Endothelial cell of umbilical vein (primary cell): ENCODE measurements around the gene TMTC1. TPM values are rescaled to one million over a fixed set of nuclear protein-coding genes. Genes with fewer than 3 reads are reported as not detected.

ENCODE experiments used
- BruUV-seq: library from RNA; stranded (reverse); fragments of 400-500 nt; replicated peaks from 2 replicates; lab custom pipeline; 2021; lab: Mats Ljungman, UMichigan
- CTCF ChIA-PET: fragments of 300-600, 350-600 bp; sonication (Branson Sonifier 250); formaldehyde crosslinking; loops from one replicate; lab custom pipeline; 2021; ENCODE audit warnings: antibody characterized with exemption, inconsistent platforms; lab: Charles Lee
- POLR2A ChIA-PET: fragments of 300-600, 350-600 bp; sonication (Branson Sonifier 250); formaldehyde crosslinking; loops from one replicate; lab custom pipeline; 2021; ENCODE audit warnings: antibody characterized with exemption, inconsistent platforms; lab: Charles Lee
- DNase-seq: peaks from one replicate; pipeline ENCODE4 v3.0.0-alpha.2; 2011; ENCODE audit warnings: low read depth, low spot score
- FAIRE-seq: peaks from 2 replicates; lab custom pipeline; 2011; peaks lifted over from hg19 to GRCh38; lab: Jason Lieb, UNC
- H2AFZ ChIP-seq: 2 replicates; pipeline ENCODE4 v1.6.0; 2012; ENCODE audit warnings: low read depth, low read length, control low read depth, inconsistent platforms
- H3K27ac ChIP-seq: 2 replicates; pipeline ENCODE4 v1.5.1; 2011; ENCODE audit warnings: low read depth, mild to moderate bottlenecking, control low read depth, low read length, moderate library complexity; ENCODE audit not compliant: insufficient read depth
- H3K27me3 ChIP-seq, 2 experiments: 2 replicates each; pipeline versions ENCODE4 v1.6.0 to v1.6.1; 2011; ENCODE audit warnings: low read length in 2 of 2, mixed read lengths in 1 of 2; ENCODE audit not compliant: control insufficient read depth in 2 of 2, insufficient read depth in 2 of 2
- H3K36me3 ChIP-seq, 2 experiments: 2 replicates in 1 of 2; 3 replicates in 1 of 2; pipeline ENCODE4 v1.5.1; 2011; ENCODE audit warnings: low read length in 2 of 2, mild to moderate bottlenecking in 1 of 2, moderate library complexity in 1 of 2; ENCODE audit not compliant: control insufficient read depth in 2 of 2, insufficient read depth in 2 of 2; ENCODE audit errors: extremely low read depth in 1 of 2
- H3K4me1 ChIP-seq: 3 replicates; pipeline ENCODE4 v1.5.1; 2011; ENCODE audit warnings: mild to moderate bottlenecking, low read length; ENCODE audit not compliant: control insufficient read depth, insufficient read depth; ENCODE audit errors: extremely low read depth
- H3K4me2 ChIP-seq: 2 replicates; pipeline ENCODE4 v1.6.1; 2011; ENCODE audit warnings: low read length, control low read depth, mixed read lengths; ENCODE audit not compliant: insufficient read depth
- H3K4me3 ChIP-seq, 3 experiments: fragments of 200-600 bp in 1 of 3; sonication (generic), shearing (Covaris generic) in 1 of 3; replicated peaks in 1 of 3; 2 replicates each; pipeline ENCODE4 v1.5.1; 2011 to 2016; ENCODE audit warnings: control low read depth in 3 of 3, low read length in 3 of 3, mild to moderate bottlenecking in 2 of 3, inconsistent platforms in 1 of 3, low read depth in 1 of 3, moderate library complexity in 1 of 3; ENCODE audit not compliant: insufficient read depth in 1 of 3
- H3K79me2 ChIP-seq: 2 replicates; pipeline ENCODE4 v1.6.0; 2012; ENCODE audit warnings: low read length, inconsistent platforms; ENCODE audit not compliant: control insufficient read depth, insufficient read depth
- H3K9ac ChIP-seq: replicated peaks from 2 replicates; pipeline ENCODE3; 2011; ENCODE audit warnings: low read length, control low read depth; ENCODE audit not compliant: insufficient read depth; ENCODE audit errors: extremely low read depth
- H3K9me1 ChIP-seq: replicated peaks from 3 replicates; pipeline ENCODE4 v1.6.0; 2011; ENCODE audit warnings: mild to moderate bottlenecking, low read length; ENCODE audit not compliant: control insufficient read depth, insufficient read depth; ENCODE audit errors: extremely low read depth
- H3K9me3 ChIP-seq: replicated peaks from 2 replicates; pipeline ENCODE4 v1.5.1; 2012; ENCODE audit warnings: low read length, inconsistent platforms; ENCODE audit not compliant: control insufficient read depth, insufficient read depth
- H4K20me1 ChIP-seq: replicated peaks from 2 replicates; pipeline ENCODE3; 2011; ENCODE audit warnings: mild to moderate bottlenecking, low read length; ENCODE audit not compliant: control insufficient read depth, insufficient read depth; ENCODE audit errors: extremely low read depth
- CTCF ChIP-seq, 2 donors: IDR thresholded peaks; 1 replicate in 1 of 2; 2 replicates in 1 of 2; pipeline ENCODE4 v1.5.1; 2011; ENCODE audit warnings: low read length in 2 of 2, mild to moderate bottlenecking in 2 of 2, moderate library complexity in 2 of 2, control low read depth in 1 of 2, inconsistent platforms in 1 of 2, low read depth in 1 of 2; ENCODE audit not compliant: insufficient read depth in 1 of 2; ENCODE audit errors: extremely low read depth in 1 of 2
- EZH2 ChIP-seq: IDR thresholded peaks from 2 replicates; pipeline ENCODE4 v1.6.1; 2012; ENCODE audit warnings: borderline replicate concordance, low read depth, mild to moderate bottlenecking, moderate library complexity, low read length, inconsistent platforms; ENCODE audit not compliant: severe bottlenecking
- FOS ChIP-seq: IDR thresholded peaks from 2 replicates; pipeline ENCODE4 v1.6.1; 2011; ENCODE audit warnings: mild to moderate bottlenecking, low read length, moderate library complexity, borderline replicate concordance; ENCODE audit not compliant: insufficient read depth
- GATA2 ChIP-seq: IDR thresholded peaks from 2 replicates; pipeline ENCODE4 v1.7.0; 2011; ENCODE audit warnings: low read depth, mild to moderate bottlenecking, moderate library complexity, mixed read lengths, low read length; ENCODE audit not compliant: insufficient read length, insufficient read depth
- JUN ChIP-seq: IDR thresholded peaks from 2 replicates; pipeline ENCODE4 v1.6.1; 2011; ENCODE audit warnings: borderline replicate concordance, low read depth; ENCODE audit not compliant: insufficient read length, insufficient read depth
- MAX ChIP-seq: IDR thresholded peaks from 2 replicates; pipeline ENCODE4 v1.6.1; 2011; ENCODE audit not compliant: insufficient read depth, insufficient read length
- MYC ChIP-seq: IDR thresholded peaks from one replicate; pipeline ENCODE4 v1.6.1; 2011; ENCODE audit warnings: mild to moderate bottlenecking, low read depth, low read length
- POLR2A ChIP-seq: IDR thresholded peaks from 2 replicates; pipeline ENCODE4 v1.6.1; 2012; ENCODE audit warnings: low read depth, mild to moderate bottlenecking, control low read depth, low read length
- POLR2AphosphoS5 ChIP-seq: IDR thresholded peaks from 2 replicates; pipeline ENCODE4 v1.6.1; 2012; ENCODE audit warnings: low read depth, mild to moderate bottlenecking, control low read depth, low read length, moderate library complexity; ENCODE audit not compliant: insufficient read depth
- dilution Hi-C: fragments of 300-500 bp; cut with MboI; formaldehyde crosslinking; loops from one replicate; pipeline ENCODE4 v1.15.0; 2019; ENCODE audit warnings: low sequenced_read_pairs; ENCODE audit not compliant: extremely low pct_ligation_motif_present
- intact Hi-C: fragments of 100-400 bp; cut with micrococcal nuclease; formaldehyde crosslinking; loops from one replicate; pipeline ENCODE4 v1.10.0; 2022
- polyA plus RNA-seq, 4 experiments: library from polyadenylated mRNA; depleted of rRNA in 3 of 4; stranded (reverse) in 3 of 4; unstranded in 1 of 4; fragments of >200 nt; gene quantifications; 2 replicates each; pipeline versions ENCODE4 v1.2.1 to v1.2.3, GENCODE V29; 2011 to 2012; ENCODE audit warnings: missing spikeins in 1 of 4
- total RNA-seq: library from RNA; stranded (reverse); gene quantifications from 2 replicates; pipeline ENCODE4 v1.2.3, GENCODE V29; 2021

TMTC1 gene
- total and polyA plus RNA-seq, 2 donors (not counting 3 experiments of a cell fraction or from before 2014, with no cell fraction given): 5.4 to 5.9 TPM

- H2AFZ ChIP-seq: no peak overlapping the region
- no peak for DNase-seq
- intact Hi-C loops: no loop called here
- H3K36me3 ChIP-seq: no peaks in the 10 kb centered on the region
- no peak for TF ChIP-seq MAX
- TF ChIP-seq POLR2A: no peak
- TF ChIP-seq JUN: no peak
- no peak for TF ChIP-seq CTCF (IDR thresholded peaks at IDR 0.05; ENCODE audit: extremely low read depth in 1 of 2, insufficient read depth in 1 of 2, low read depth in 1 of 2, low read length in 2 of 2)
- no peak for TF ChIP-seq EZH2
- TF ChIP-seq GATA2: no peak
- no peak for TF ChIP-seq MYC
- TF ChIP-seq POLR2AphosphoS5: no peak
- TF ChIP-seq FOS: no peak
- dilution Hi-C loops: no loop called here
- ChIA-PET POLR2A (no interaction called here), CTCF (interaction anchor here (0.5 to 1.0 kb wide), 3 partner anchors 11 to 644 kb away, joined by 3 to 4 read pairs (median 3); no protein-coding TSS in a partner anchor)
- H3K9me1 ChIP-seq: peaks cover 2% of the 10 kb centered on the region
- no peak overlapping the region for H3K27ac ChIP-seq
- no peaks in the 10 kb centered on the region for H3K79me2 ChIP-seq
- no peak overlapping the region for H3K9ac ChIP-seq
- no TSS peak for BruUV-seq
- H3K4me2 ChIP-seq: no peak overlapping the region
- FAIRE-seq: no peak
- no peaks in the 10 kb centered on the region for H3K27me3 ChIP-seq
- no peaks in the 10 kb centered on the region for H3K9me3 ChIP-seq
- H3K4me1 ChIP-seq: no peaks in the 10 kb centered on the region
- no peaks in the 10 kb centered on the region for H4K20me1 ChIP-seq
- H3K4me3 ChIP-seq: no peak overlapping the region
Observed at GRCh38 chr12:29608581-29608980, 175.2 kb downstream of the TMTC1 start.
